GM15510 (cell line): Measurements from ENCODE around the gene TSGA10.

Source experiments
- POLR2A ChIP-seq: IDR thresholded peaks from 3 replicates; pipeline ENCODE4 v1.6.1; 2011; ENCODE audit warnings: borderline replicate concordance; ENCODE audit not compliant: insufficient read length; ENCODE audit errors: extremely low read depth

Gene TSGA10, protein sequence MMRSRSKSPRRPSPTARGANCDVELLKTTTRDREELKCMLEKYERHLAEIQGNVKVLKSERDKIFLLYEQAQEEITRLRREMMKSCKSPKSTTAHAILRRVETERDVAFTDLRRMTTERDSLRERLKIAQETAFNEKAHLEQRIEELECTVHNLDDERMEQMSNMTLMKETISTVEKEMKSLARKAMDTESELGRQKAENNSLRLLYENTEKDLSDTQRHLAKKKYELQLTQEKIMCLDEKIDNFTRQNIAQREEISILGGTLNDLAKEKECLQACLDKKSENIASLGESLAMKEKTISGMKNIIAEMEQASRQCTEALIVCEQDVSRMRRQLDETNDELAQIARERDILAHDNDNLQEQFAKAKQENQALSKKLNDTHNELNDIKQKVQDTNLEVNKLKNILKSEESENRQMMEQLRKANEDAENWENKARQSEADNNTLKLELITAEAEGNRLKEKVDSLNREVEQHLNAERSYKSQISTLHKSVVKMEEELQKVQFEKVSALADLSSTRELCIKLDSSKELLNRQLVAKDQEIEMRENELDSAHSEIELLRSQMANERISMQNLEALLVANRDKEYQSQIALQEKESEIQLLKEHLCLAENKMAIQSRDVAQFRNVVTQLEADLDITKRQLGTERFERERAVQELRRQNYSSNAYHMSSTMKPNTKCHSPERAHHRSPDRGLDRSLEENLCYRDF

DNA sequence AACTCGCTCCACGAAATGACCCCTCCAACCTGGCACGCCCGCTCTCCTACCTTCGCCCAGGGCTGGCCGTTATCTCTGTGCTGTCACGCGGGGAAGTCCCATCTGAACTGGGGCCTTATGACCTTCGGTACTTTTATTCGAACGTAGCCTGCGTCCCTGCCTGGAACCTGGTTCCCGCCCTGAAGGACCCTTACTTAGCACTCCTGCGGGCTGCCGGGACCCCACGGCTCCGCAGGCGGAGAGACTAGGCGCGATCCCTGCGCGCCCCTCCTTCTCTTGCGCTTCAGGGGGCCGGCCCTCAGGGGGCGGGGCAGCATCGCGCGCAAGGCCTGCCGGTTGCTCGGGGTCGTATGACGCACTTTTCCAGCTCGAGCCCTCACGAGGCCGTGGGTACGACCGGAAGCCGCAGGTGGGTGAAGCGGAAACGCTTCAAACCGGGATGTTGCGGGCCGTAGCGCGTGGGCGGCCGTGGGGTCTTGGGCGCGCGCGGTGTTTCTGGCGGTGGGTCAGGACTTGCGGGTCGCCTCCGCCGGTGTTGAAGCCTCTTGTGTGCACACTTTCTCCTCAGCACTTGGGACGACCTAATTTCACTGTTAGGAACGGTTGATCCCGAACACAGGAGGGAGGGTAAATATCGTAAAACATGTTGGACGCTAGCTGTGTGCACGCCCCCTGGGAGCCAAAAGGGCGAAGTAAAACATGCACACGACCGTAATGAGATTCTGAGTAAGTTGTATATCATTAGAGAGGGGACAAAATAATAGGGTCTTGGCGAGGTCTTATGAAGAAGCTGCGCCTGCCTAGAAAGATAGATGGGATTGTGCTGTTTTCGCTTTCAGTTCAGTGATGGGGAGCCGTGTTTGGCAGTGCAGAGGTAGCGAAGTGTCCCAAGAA, at the start of gene TSGA10, which contains the start of gene LIPT1:
Gene TSGA10 (minus strand): TSS at position 300 of the 894 bp plus-strand sequence. CDS start 45,503 bp downstream, outside the sequence.
Gene LIPT1 (plus strand): TSS at position 325 of the 894 bp plus-strand sequence. CDS start 6,991 bp downstream, outside the sequence.
- TF ChIP-seq POLR2A, result peak; percentile 93

DNA sequence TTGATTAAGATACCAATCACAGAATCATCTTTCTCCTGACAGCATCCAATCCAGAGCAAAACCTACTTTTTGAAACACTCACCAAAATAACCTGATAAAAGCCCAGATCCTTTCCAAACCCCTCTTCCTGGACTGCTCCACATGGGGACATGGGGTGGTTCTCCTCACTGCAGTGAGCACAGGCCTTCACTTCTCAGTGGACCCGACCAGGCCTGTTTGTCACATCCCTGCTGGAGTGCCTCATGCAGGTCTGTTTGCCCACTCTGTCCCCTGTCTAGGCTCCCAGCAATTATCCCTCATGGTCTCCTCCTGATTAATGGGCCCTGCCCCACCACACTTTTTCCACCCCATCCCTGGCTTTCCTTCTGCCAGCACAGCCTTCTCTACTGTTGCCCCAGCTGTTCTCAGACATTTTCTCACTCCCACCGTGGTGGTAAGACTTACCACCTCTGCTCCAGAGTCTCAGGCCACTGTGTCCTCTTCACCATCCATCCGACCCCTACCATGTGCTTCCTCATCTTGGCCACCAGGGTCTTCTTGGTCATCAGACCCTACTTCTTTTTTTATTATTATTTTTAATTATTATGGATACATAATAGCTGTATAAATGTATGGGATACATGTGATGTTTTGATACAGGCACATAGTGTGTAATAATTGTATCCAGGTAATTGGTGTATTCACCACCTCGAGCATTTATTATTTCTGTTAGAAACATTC, 47.4 kb upstream of the TSGA10 start:
- no peak for TF ChIP-seq POLR2A

DNA sequence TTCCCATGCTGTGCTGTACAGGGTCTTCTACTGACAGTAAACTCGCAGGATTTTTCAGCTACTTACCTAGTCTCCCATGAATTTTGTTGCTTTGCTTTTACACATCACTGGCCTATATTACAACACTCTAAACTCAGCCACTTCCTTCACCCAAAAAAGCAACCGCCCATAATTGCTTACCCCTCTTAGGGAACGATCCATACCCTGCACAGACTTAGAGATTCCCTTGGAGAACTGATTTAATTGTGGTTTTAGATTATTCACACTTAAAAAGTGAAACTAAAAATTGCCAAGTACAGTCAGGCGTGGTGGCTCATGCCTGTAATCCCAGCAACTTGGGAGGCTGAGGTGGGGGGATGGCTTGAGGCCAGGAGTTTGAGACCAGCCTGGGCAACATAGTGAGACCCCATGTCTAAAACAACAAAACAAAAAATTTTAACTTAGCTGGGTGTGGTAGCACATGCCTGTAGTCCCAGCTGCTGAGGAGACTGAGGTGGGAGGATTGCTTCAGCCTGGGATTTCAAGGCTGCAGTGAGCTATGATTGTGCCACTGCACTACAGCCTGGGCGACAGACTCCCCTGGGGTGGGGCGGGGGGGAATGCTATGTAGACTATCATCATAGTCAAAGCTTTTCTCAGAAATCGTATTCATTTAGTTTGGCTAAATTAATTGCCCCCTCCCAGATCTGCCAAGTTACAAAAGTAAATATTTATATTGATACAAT, 45.5 kb upstream of the TSGA10 start:
- no peak for TF ChIP-seq POLR2A

DNA sequence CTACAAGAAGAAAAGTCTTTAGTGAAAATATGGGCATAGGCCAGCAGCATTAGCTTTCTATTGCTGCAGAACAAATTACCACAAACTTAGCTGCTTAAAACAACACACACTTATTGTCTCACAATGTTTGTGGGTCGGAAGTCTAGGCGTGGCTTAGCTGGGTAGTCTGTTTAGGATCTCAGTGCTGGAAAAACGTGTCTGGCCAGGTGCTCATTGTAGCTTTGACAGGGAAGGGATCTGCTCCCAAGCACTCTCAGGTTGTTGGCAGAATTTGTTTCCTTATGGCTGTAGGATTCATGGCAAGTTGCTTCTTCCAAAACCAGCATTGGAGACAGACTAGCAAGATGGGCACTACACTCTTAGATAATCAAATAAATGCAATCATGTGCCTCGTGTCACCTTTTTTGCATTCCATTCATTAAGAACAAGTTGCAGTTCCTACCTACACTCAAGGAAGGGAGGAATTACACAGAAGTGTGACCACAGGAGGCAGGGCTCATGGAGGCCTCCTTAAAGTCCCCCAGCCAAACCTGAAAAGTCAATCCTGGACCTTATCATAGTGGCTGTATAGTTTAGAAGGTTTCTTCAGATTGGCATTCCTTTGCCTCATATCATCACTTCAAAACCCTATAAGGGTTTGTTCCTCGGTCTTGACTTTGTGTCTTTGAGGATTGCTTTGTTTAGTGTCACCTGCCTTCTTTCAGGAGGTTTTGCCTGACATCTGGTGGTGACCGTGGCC, 43.5 kb upstream of the TSGA10 start:
- TF ChIP-seq POLR2A, result no peak

DNA sequence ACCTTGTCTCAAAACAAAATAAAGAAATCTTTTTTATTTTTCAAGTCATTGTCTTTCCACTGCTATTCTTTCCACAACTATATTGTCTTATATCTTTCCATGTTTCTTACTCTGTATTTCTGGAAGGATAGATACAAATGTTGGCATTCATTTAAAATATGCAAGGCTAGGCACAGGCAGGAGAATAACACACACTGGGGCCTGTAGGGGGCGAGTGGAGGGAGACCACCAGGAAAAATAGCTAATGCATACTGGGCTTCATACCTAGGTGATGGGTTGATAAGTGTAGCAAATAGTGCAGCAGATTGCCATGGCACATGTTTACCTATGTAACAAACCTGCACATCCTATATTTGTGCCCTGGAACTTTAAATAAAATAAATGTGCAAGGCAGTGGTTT, 35.8 kb upstream of the TSGA10 start:
- TF ChIP-seq POLR2A, result no peak

DNA sequence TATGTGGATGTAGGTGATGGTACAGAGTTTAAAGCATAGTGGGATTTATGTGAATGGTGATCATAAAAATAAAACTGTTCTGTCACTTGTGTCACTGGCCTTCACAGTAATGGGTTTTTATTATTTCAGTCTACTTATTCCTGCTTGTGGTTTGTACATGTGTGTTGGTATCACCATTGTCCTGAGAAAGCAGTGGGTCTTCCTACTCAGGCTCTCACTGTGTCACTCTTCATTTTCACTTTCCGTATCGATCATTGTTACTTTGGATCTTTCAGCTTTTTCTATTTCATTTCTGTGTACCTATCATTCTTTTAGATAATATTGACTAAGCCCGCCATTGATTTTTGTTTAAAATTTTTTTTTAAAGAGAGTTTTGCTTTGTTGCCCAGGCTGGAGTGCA, 33.6 kb upstream of the TSGA10 start:
- TF ChIP-seq POLR2A, result no peak

DNA sequence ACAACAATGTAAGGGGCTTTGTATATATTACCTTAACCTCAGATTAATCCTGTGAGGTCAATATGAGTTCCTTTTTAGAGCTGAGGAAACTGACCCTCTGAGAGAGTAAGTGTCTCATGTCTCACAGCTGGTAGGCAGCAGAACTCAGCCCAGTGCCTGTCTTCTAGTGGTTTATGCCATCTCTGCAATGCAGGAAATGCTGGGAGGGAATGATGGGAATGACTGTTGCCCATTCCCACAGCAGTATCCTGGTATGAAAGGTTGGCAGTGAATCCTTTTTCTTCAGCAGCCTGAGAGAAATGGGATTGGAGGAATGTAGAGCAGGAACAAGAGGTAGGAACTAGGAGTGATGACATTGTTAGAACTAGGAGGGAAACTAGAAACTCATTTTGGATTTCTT, 32.3 kb upstream of the TSGA10 start:
- no peak for TF ChIP-seq POLR2A

DNA sequence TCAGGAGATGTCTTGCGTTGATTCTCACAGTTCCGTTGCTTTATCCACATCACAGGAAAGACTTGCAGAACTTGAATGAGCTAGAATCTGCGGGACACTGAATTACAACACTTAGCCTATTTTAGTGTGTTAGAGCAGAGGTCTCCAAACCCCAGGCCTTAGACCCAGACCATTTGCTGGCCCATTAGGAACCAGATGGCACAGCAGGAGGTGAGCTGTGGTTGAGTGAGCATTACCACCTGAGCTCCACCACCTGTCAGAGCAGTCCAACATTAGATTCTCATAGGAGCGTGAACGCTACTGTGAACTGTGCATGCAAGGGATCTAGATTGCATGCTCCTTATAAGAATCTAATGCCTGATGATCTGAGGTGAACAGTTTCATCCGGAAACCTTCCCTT, 30.1 kb upstream of the TSGA10 start:
- no peak for TF ChIP-seq POLR2A

DNA sequence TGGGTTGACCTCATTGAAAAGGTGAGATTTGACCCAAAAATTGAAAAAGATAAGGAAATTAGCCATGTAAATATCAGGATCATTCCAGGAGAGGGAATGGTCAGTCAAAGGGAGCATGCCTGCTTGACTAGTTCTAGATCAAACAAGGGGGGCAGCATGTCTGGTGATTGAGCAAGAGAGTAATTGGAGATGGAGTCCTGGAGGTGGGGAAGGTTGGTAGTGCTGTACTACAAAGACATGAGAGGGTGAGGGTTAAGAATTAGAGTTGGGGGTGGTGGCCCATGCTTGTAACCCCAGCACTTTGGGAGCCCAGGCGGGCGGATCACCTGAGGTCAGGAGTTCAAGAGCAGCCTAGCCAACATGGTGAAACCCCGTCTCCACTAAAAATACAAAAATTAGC, 28.3 kb upstream of the TSGA10 start:
- TF ChIP-seq POLR2A, result no peak

DNA sequence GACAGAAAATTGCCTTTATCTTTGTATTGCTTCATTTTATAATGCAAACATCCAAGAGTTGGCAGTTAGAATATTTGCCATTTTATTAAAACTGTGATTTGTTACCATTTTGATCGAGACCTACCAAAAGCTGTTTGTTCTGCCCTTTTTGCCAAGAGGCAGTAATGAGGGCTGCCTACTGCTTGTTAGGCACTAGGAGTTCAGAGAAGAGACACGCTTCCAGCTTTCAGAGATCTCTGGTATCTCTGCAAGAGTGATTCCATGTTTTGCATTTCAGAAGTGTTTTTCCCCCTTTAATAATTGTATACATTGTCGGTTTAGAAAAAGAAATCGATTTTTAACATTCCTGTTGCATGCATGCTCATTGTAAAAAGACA, 26.9 kb upstream of the TSGA10 start:
- no peak for TF ChIP-seq POLR2A

DNA sequence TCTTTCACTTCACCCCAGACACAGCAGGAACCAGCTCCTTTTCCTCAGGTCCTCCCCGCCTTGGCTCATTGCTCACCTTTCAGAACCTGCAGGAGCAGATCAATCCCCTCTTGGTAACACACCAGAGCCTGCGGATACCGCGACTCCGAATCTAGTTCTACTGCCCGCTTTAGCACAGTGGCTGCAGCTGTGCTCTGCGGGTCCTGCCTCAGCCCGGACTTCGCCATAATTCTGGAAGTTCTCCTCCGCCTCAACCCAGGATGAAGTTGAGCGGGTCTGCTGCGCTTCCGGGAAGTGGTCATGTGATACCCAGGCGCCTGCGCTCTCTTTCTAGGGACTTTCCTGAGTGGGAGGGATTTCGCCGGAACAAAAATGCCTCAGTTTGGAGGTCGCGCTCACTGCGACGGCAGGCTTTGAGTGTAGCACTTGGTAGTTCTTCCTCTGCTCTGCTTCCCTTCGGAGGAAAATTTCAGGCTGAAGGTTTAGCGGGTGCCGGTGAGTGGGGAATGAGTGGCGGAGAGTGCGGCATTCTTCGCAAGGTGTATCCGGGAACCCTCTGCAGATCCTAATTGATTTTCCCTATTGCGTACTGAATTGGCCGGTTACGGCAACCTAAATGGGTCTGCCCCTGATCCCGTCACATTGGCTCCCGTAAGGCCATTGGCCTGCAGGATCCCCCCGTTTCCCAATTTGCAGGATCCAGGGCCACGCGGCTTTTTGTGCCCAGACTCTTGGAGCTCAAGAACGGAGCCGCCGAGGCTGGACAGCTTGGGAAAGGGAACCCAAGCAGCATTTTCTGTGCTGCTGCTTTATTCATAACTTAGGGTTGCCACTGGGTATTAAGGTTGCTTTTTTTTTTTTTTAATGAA, 26.2 kb upstream of the TSGA10 start, which contains the start of the genes MITD1 and MRPL30:
Gene MITD1 (minus strand): TSS at position 304 of the 869 bp plus-strand sequence. CDS start 77 bp downstream, at position 227.
Gene MRPL30 (plus strand): TSS at position 430 of the 869 bp plus-strand sequence. CDS start 5,020 bp downstream, outside the sequence.
- TF ChIP-seq POLR2A, result peak; percentile 88
